SU-DHL-6 (cell line): ENCODE measurements around the gene DQX1.

Source experiments
- H2AFZ ChIP-seq: fragments of 200-600 bp; sonication (generic); 2 replicates; pipeline ENCODE4 v1.6.1; 2014; ENCODE audit warnings: low read depth, mild to moderate bottlenecking, moderate library complexity, mixed read lengths, antibody characterized with exemption, low read length; ENCODE audit not compliant: severe bottlenecking
- H3F3A ChIP-seq: fragments of 200-600 bp; shearing (Covaris generic); 2 replicates; pipeline ENCODE4 v1.6.0; 2016; ENCODE audit warnings: antibody characterized with exemption, mild to moderate bottlenecking; ENCODE audit not compliant: insufficient read depth
- H3K27ac ChIP-seq: fragments of 200-600 bp; sonication (generic); 2 replicates; pipeline ENCODE4 v1.5.1; 2016; ENCODE audit warnings: low read depth, mild to moderate bottlenecking, low read length, moderate library complexity, mixed read lengths
- H3K27me3 ChIP-seq: fragments of 200-600 bp; sonication (generic), shearing (Covaris generic); 2 replicates; pipeline ENCODE4 v1.6.0; 2014; ENCODE audit warnings: mild to moderate bottlenecking, low read length
- H3K36me3 ChIP-seq: fragments of 200-600 bp; sonication (generic); 2 replicates; pipeline ENCODE4 v1.6.1; 2014; ENCODE audit warnings: mild to moderate bottlenecking, low read length, mixed read lengths
- H3K4me2 ChIP-seq: fragments of 300-600, 200-600 bp; shearing (Covaris generic), sonication (generic); 2 replicates; pipeline ENCODE4 v1.6.0; 2014; ENCODE audit warnings: low read length, low read depth, mild to moderate bottlenecking; ENCODE audit not compliant: poor library complexity, severe bottlenecking
- H3K4me3 ChIP-seq: fragments of 200-600 bp; sonication (generic); 2 replicates; pipeline ENCODE4 v1.5.1; 2014; ENCODE audit warnings: antibody characterized with exemption, low read length, mild to moderate bottlenecking, mixed read lengths; ENCODE audit not compliant: insufficient read depth, poor library complexity, severe bottlenecking
- H3K79me2 ChIP-seq: fragments of 200-600 bp; sonication (generic); 2 replicates; pipeline ENCODE4 v1.6.1; 2014; ENCODE audit warnings: mild to moderate bottlenecking, low read length, moderate library complexity; ENCODE audit not compliant: insufficient read depth
- H3K9ac ChIP-seq: fragments of 200-600 bp; sonication (generic); 2 replicates; pipeline ENCODE4 v1.7.0; 2014; ENCODE audit warnings: mild to moderate bottlenecking, low read length
- H3K9me2 ChIP-seq: fragments of 200-600 bp; sonication (generic); replicated peaks from 2 replicates; pipeline ENCODE4 v1.6.1; 2014; ENCODE audit warnings: low read length; ENCODE audit not compliant: insufficient read depth
- H3K9me3 ChIP-seq: fragments of 200-600 bp; sonication (generic); 2 replicates; pipeline ENCODE4 v1.6.1; 2014; ENCODE audit warnings: low read length, mixed read lengths; ENCODE audit not compliant: insufficient read depth
- H4K20me1 ChIP-seq: fragments of 200-600 bp; sonication (generic); 2 replicates; pipeline ENCODE4 v1.6.1; 2014; ENCODE audit warnings: low read depth, mild to moderate bottlenecking, antibody characterized with exemption, low read length, moderate library complexity, mixed read lengths
- EZH2phosphoT487 ChIP-seq: fragments of 200-600 bp; sonication (generic), shearing (Covaris generic); conservative IDR thresholded peaks from 2 replicates; pipeline ENCODE4 v1.6.1; 2018; ENCODE audit warnings: mild to moderate bottlenecking, antibody characterized with exemption, low read length, moderate library complexity, mixed read lengths
- TF ChIP-seq, protein P1 (sequence below): fragments of 200-600 bp; sonication (generic); IDR thresholded peaks from one replicate; pipeline ENCODE4 v1.5.1; 2017; ENCODE audit warnings: antibody characterized with exemption, mild to moderate bottlenecking, low read length, moderate library complexity; ENCODE audit not compliant: insufficient read depth, poor library complexity, severe bottlenecking

DQX1 gene

DNA sequence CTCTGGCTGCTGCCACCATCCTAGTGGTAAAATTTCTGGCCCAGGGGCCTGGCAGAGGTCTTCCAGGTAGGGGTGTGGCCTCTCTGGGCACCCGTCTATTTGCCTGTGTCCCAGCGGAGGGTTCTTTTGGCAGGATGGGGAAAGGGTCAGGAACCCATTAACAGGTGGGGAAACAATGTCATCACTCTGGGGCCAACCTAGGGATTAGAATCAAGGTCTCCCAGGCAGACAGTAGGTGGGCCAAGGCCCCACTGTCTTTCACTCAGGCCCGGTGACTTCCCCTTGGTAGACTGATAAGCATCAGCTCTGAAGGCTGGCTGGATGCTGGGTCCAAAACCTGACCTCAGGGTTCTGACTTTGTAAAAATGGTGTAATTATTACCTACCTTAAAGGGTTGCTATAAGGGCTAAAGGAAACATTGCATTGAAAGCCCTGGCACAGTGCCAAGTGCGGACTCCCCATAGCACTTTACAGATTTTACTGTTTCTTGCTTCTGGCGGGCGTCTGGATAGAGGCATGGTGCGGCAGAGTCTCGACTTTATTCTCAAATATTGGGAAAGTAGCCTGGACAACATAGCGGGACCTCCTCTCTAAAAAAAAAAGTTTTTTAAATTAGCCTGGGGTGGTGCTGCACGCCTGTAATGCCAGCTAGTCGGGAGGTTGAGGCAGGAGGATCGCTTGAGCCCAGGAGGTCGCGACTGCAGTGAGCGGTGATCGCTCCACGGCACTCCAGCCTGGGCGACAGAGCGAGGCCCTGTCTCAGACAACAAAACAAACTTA lies 28.8 kb downstream of the DQX1 start:
- Histone ChIP-seq H3K4me3 (no peak overlapping the region), H3K27ac (no peak overlapping the region), H2AFZ (no peak overlapping the region), H3K4me2 (no peak overlapping the region), H3K9me3 (no peaks in the 10 kb centered on the region), H3K9me2 (no peaks in the 10 kb centered on the region), H3K27me3 (no peaks in the 10 kb centered on the region), H3K36me3 (no peaks in the 10 kb centered on the region), H3K79me2 (no peaks in the 10 kb centered on the region), H3F3A (no peaks in the 10 kb centered on the region), H3K9ac (no peak overlapping the region), H4K20me1 (no peaks in the 10 kb centered on the region)
- TF ChIP-seq, protein P1, sequence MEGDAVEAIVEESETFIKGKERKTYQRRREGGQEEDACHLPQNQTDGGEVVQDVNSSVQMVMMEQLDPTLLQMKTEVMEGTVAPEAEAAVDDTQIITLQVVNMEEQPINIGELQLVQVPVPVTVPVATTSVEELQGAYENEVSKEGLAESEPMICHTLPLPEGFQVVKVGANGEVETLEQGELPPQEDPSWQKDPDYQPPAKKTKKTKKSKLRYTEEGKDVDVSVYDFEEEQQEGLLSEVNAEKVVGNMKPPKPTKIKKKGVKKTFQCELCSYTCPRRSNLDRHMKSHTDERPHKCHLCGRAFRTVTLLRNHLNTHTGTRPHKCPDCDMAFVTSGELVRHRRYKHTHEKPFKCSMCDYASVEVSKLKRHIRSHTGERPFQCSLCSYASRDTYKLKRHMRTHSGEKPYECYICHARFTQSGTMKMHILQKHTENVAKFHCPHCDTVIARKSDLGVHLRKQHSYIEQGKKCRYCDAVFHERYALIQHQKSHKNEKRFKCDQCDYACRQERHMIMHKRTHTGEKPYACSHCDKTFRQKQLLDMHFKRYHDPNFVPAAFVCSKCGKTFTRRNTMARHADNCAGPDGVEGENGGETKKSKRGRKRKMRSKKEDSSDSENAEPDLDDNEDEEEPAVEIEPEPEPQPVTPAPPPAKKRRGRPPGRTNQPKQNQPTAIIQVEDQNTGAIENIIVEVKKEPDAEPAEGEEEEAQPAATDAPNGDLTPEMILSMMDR: no peak
- TF ChIP-seq EZH2phosphoT487: no peak

DNA sequence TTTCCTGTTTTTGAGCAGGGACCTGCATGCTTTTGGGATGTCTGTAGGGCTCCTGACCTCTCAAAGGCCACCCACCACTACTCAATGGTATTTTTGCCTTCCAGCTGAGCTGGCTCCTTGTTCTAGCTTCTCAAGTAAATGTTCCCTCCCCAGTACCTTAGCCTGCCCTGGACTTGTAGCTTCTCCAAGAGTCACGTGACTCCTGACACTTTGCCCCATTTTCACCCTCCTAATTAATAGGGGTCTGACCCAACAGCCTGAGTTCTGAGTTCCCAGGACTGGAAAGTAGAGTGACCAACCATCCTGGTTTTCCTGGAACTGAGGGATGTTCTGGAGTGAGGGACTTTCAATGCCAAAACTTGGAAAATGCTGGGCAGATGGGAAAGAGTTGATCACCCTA lies 30.6 kb downstream of the DQX1 start:
- Histone ChIP-seq H3K27ac (no peak overlapping the region), H3K79me2 (no peaks in the 10 kb centered on the region), H3K9me2 (no peaks in the 10 kb centered on the region), H3K9ac (no peak overlapping the region), H4K20me1 (no peaks in the 10 kb centered on the region), H3F3A (no peaks in the 10 kb centered on the region), H3K4me3 (no peak overlapping the region), H3K27me3 (no peaks in the 10 kb centered on the region), H3K9me3 (no peaks in the 10 kb centered on the region), H2AFZ (no peak overlapping the region), H3K4me2 (no peak overlapping the region), H3K36me3 (no peaks in the 10 kb centered on the region)
- TF ChIP-seq EZH2phosphoT487: no peak

DNA sequence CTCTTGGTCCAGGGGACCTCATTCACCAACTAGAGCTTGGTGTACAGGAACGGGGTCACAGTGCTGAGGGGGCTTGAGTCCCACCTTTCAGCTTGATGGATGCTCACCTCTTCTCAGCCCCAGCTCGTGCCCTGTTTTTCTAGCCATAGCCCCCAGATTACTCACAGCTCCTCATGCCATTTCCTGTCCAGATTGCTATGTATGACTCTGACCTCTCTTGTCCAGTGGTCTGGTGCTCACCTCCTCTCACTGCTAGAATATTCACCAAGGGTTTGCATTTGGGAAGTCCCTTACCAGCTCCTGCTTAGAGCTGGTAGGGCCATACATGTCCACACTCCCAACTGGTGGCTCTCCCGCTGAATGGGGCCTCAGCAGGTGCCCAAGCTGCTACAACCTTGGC lies 32.5 kb downstream of the DQX1 start:
- no peaks in the 10 kb centered on the region for H3K79me2 ChIP-seq
- H3K9me2 ChIP-seq: no peaks in the 10 kb centered on the region
- no peaks in the 10 kb centered on the region for H3K27me3 ChIP-seq
- no peaks in the 10 kb centered on the region for H3K36me3 ChIP-seq
- no peaks in the 10 kb centered on the region for H3K9me3 ChIP-seq
- H3K4me2 ChIP-seq: no peak overlapping the region
- no peak for TF ChIP-seq EZH2phosphoT487
- TF ChIP-seq, protein P1: no peak
- H3K4me3 ChIP-seq: no peak overlapping the region
- no peaks in the 10 kb centered on the region for H3F3A ChIP-seq
- H2AFZ ChIP-seq: no peak overlapping the region
- no peaks in the 10 kb centered on the region for H4K20me1 ChIP-seq
- H3K9ac ChIP-seq: no peak overlapping the region
- no peak overlapping the region for H3K27ac ChIP-seq
